Karpas-422 (cell line): Measurements from ENCODE around the gene LIN54. TPM values are rescaled to one million over a fixed set of nuclear protein-coding genes. Genes with fewer than 3 reads are reported as not detected.
"Not testable (repeated sequence)": the region's sequence is repeated elsewhere in the genome, so short reads cannot be mapped to it uniquely, and the experiment has no call there.

Experiments
- DNase-seq: peaks from one replicate; pipeline ENCODE4 v3.0.0-alpha.2; 2015
- H2AFZ ChIP-seq: fragments of 200-600 bp; sonication (generic); 2 replicates; pipeline ENCODE4 v1.6.1; 2014; ENCODE audit warnings: antibody characterized with exemption, low read length, mixed read lengths
- H3K27ac ChIP-seq: fragments of 200-600 bp; sonication (generic); 2 replicates; pipeline ENCODE4 v1.5.1; 2014; ENCODE audit warnings: mild to moderate bottlenecking, low read length, moderate library complexity
- H3K27me3 ChIP-seq: fragments of 200-600 bp; sonication (generic); 2 replicates; pipeline ENCODE4 v1.6.1; 2014; ENCODE audit warnings: low read length, mixed read lengths
- H3K36me3 ChIP-seq: fragments of 200-600 bp; sonication (generic); 2 replicates; pipeline ENCODE4 v1.6.1; 2014; ENCODE audit warnings: low read length, mixed read lengths; ENCODE audit not compliant: insufficient read depth
- H3K4me1 ChIP-seq: fragments of 200-600 bp; sonication (generic); 2 replicates; pipeline ENCODE4 v1.6.1; 2014; ENCODE audit warnings: mild to moderate bottlenecking, low read length, mixed read lengths
- H3K4me2 ChIP-seq: fragments of 200-600 bp; sonication (generic); 2 replicates; pipeline ENCODE4 v1.6.1; 2014; ENCODE audit warnings: low read length, low read depth, mild to moderate bottlenecking; ENCODE audit not compliant: poor library complexity, severe bottlenecking
- H3K4me3 ChIP-seq: fragments of 200-600 bp; sonication (generic); 2 replicates; pipeline ENCODE4 v1.5.1; 2014; ENCODE audit warnings: mild to moderate bottlenecking, antibody characterized with exemption, low read length, mixed read lengths
- H3K79me2 ChIP-seq: fragments of 200-600 bp; sonication (generic); 2 replicates; pipeline ENCODE4 v1.6.1; 2014; ENCODE audit warnings: mild to moderate bottlenecking, low read length, mixed read lengths
- H3K9ac ChIP-seq: fragments of 200-600 bp; sonication (generic); 2 replicates; pipeline ENCODE4 v1.6.0; 2014; ENCODE audit warnings: low read length
- H3K9me2 ChIP-seq: fragments of 200-600 bp; sonication (generic), shearing (Covaris generic); replicated peaks from 2 replicates; pipeline ENCODE4 v1.6.0; 2014; ENCODE audit warnings: mild to moderate bottlenecking, low read length, moderate library complexity; ENCODE audit not compliant: insufficient read depth
- H3K9me3 ChIP-seq: fragments of 300-700, 200-600 bp; sonication (generic); 2 replicates; pipeline ENCODE4 v1.6.1; 2014; ENCODE audit warnings: low read length, mixed read lengths
- H4K20me1 ChIP-seq: fragments of 200-600 bp; sonication (generic); 2 replicates; pipeline ENCODE4 v1.6.1; 2014; ENCODE audit warnings: mild to moderate bottlenecking, antibody characterized with exemption, low read length, low read depth; ENCODE audit not compliant: insufficient read depth
- total RNA-seq: library from RNA; depleted of rRNA; stranded (reverse); fragments of >200 nt; shearing (Covaris generic); gene quantifications from 2 replicates; pipeline ENCODE4 v1.2.3, GENCODE V29; 2014; ENCODE audit warnings: low replicate concordance; rRNA removed

Gene LIN54
- total RNA-seq: 5.6 and 10.6 TPM in 2 replicates

- no peaks in the 10 kb centered on the region for H4K20me1 ChIP-seq
- no peaks in the 10 kb centered on the region for H3K9me3 ChIP-seq
- H3K9ac ChIP-seq: peak within 1 kb of the TSS; percentile 78
- DNase-seq: peak; percentile 82
- H3K79me2 ChIP-seq: peaks cover 58% of the 10 kb centered on the region
- H3K27me3 ChIP-seq: no peaks in the 10 kb centered on the region
- no peaks in the 10 kb centered on the region for H3K36me3 ChIP-seq
- peak within 1 kb of the TSS; percentile 69 for H3K27ac ChIP-seq
- H3K4me2 ChIP-seq: peak within 1 kb of the TSS; percentile 91
- peak within 1 kb of the TSS; percentile 71 for H3K4me3 ChIP-seq
- H3K4me1 ChIP-seq: peaks cover 28% of the 10 kb centered on the region
- H3K9me2 ChIP-seq: no peaks in the 10 kb centered on the region
- H2AFZ ChIP-seq: no peak within 1 kb of the TSS
Observed at GRCh38 chr4:83010522-83011318, at the start of gene LIN54. Gene LIN54, minus strand, starts transcription at chr4:83010823. Its CDS starts 25,979 bp downstream, at chr4:82984844.

GRCh38 chr4:83054928-83055327 lies 44.3 kb upstream of the LIN54 start:
- no peak overlapping the region for H3K9ac ChIP-seq
- H3K27me3 ChIP-seq: no peaks in the 10 kb centered on the region
- no peaks in the 10 kb centered on the region for H3K79me2 ChIP-seq
- H2AFZ ChIP-seq: no peak overlapping the region
- DNase-seq: peak; percentile 53
- no peaks in the 10 kb centered on the region for H3K4me1 ChIP-seq
- no peaks in the 10 kb centered on the region for H4K20me1 ChIP-seq
- H3K4me3 ChIP-seq: no peak overlapping the region
- no peaks in the 10 kb centered on the region for H3K9me2 ChIP-seq
- no peak overlapping the region for H3K4me2 ChIP-seq
- H3K9me3 ChIP-seq: no peaks in the 10 kb centered on the region
- no peak overlapping the region for H3K27ac ChIP-seq
- peaks cover 4% of the 10 kb centered on the region; the same call in 1 of the 2 replicates for H3K36me3 ChIP-seq

GRCh38 chr4:83048781-83049180 lies 38.2 kb upstream of the LIN54 start:
- not testable (repeated sequence) for DNase-seq, H3K9me3 ChIP-seq, H3K4me1 ChIP-seq, H3K9me2 ChIP-seq, H3K9ac ChIP-seq, H3K4me3 ChIP-seq, H2AFZ ChIP-seq, H3K27me3 ChIP-seq, H3K27ac ChIP-seq, H4K20me1 ChIP-seq, H3K4me2 ChIP-seq, H3K36me3 ChIP-seq
- H3K79me2 ChIP-seq: peaks cover 28% of the 10 kb centered on the region

GRCh38 chr4:83046693-83047473 lies 36.3 kb upstream of the LIN54 start:
- Histone ChIP-seq H3K4me3 (no peak overlapping the region), H3K27ac (no peak overlapping the region), H3K9me2 (no peaks in the 10 kb centered on the region), H3K9ac (no peak overlapping the region), H3K9me3 (no peaks in the 10 kb centered on the region), H3K4me1 (peaks cover 4% of the 10 kb centered on the region), H3K4me2 (no peak overlapping the region), H2AFZ (no peak overlapping the region), H4K20me1 (no peaks in the 10 kb centered on the region), H3K36me3 (no peaks in the 10 kb centered on the region), H3K27me3 (no peaks in the 10 kb centered on the region), H3K79me2 (peaks cover 37% of the 10 kb centered on the region)
- DNase-seq: no peak

- H3K36me3 ChIP-seq: no peaks in the 10 kb centered on the region
- no peaks in the 10 kb centered on the region for H4K20me1 ChIP-seq
- H3K27ac ChIP-seq: no peak overlapping the region
- no peak for DNase-seq
- H3K27me3 ChIP-seq: no peaks in the 10 kb centered on the region
- peaks cover 4% of the 10 kb centered on the region for H3K4me1 ChIP-seq
- H3K9ac ChIP-seq: no peak overlapping the region
- no peaks in the 10 kb centered on the region for H3K9me3 ChIP-seq
- no peak overlapping the region for H3K4me3 ChIP-seq
- peaks cover 58% of the 10 kb centered on the region for H3K79me2 ChIP-seq
- no peak overlapping the region for H3K4me2 ChIP-seq
- no peaks in the 10 kb centered on the region for H3K9me2 ChIP-seq
- H2AFZ ChIP-seq: no peak overlapping the region
Observed at GRCh38 chr4:83043801-83044407, 33.3 kb upstream of the LIN54 start.

- not testable (repeated sequence) for H3K4me2 ChIP-seq, H2AFZ ChIP-seq, H3K9me3 ChIP-seq, H3K4me3 ChIP-seq, H3K27ac ChIP-seq, H3K9ac ChIP-seq, H3K27me3 ChIP-seq, H4K20me1 ChIP-seq, H3K9me2 ChIP-seq, H3K36me3 ChIP-seq, H3K4me1 ChIP-seq, DNase-seq
- H3K79me2 ChIP-seq: peaks cover 64% of the 10 kb centered on the region
Observed at GRCh38 chr4:83043157-83043556, 32.5 kb upstream of the LIN54 start.

GRCh38 chr4:83040269-83040668 lies 29.6 kb upstream of the LIN54 start:
- Histone ChIP-seq H3K9me3 (no peaks in the 10 kb centered on the region), H3K4me3 (no peak overlapping the region), H3K4me2 (no peak overlapping the region), H2AFZ (no peak overlapping the region), H3K27ac (no peak overlapping the region), H3K9me2 (no peaks in the 10 kb centered on the region), H4K20me1 (no peaks in the 10 kb centered on the region), H3K9ac (no peak overlapping the region), H3K36me3 (no peaks in the 10 kb centered on the region), H3K4me1 (peaks cover 21% of the 10 kb centered on the region), H3K79me2 (peaks cover 75% of the 10 kb centered on the region), H3K27me3 (no peaks in the 10 kb centered on the region)
- DNase-seq: no peak
